PFSK-1 (cell line): ENCODE data around the gene TEX19.

Source experiments
- FOXP2 ChIP-seq: optimal IDR thresholded peaks from 2 replicates; pipeline ENCODE3; 2011; ENCODE audit warnings: borderline replicate concordance, control low read depth, inconsistent platforms; ENCODE audit not compliant: insufficient read depth; ENCODE audit errors: extremely low read length, extremely low read depth
- POLR2AphosphoS5 ChIP-seq: IDR thresholded peaks from 2 replicates; pipeline ENCODE4 v1.6.1; 2012; ENCODE audit warnings: low read depth, mild to moderate bottlenecking, control low read depth, low read length, moderate library complexity
- SIN3A ChIP-seq: IDR thresholded peaks from 2 replicates; pipeline ENCODE4 v1.6.1; 2012; ENCODE audit warnings: mild to moderate bottlenecking, low read length, moderate library complexity, borderline replicate concordance; ENCODE audit not compliant: insufficient read depth
- TAF1 ChIP-seq: IDR thresholded peaks from 2 replicates; pipeline ENCODE4 v1.6.1; 2012; ENCODE audit warnings: low read length, control low read depth, borderline replicate concordance; ENCODE audit not compliant: insufficient read depth
- TF ChIP-seq, protein P1 (sequence below), 2 experiments: IDR thresholded peaks; 2 replicates each; pipeline versions ENCODE4 v1.6.1 to v1.8.0; 2011 to 2012; ENCODE audit warnings: low read depth in 2 of 2, low read length in 2 of 2, control low read depth in 1 of 2, inconsistent platforms in 1 of 2, mild to moderate bottlenecking in 1 of 2, moderate library complexity in 1 of 2; ENCODE audit not compliant: insufficient read depth in 1 of 2

The TEX19 gene

GRCh38 chr17:82386255-82386831 lies 27.3 kb downstream of the TEX19 start:
- TF ChIP-seq POLR2AphosphoS5 = no peak
- TF ChIP-seq FOXP2 = no peak
- TF ChIP-seq, protein P1, sequence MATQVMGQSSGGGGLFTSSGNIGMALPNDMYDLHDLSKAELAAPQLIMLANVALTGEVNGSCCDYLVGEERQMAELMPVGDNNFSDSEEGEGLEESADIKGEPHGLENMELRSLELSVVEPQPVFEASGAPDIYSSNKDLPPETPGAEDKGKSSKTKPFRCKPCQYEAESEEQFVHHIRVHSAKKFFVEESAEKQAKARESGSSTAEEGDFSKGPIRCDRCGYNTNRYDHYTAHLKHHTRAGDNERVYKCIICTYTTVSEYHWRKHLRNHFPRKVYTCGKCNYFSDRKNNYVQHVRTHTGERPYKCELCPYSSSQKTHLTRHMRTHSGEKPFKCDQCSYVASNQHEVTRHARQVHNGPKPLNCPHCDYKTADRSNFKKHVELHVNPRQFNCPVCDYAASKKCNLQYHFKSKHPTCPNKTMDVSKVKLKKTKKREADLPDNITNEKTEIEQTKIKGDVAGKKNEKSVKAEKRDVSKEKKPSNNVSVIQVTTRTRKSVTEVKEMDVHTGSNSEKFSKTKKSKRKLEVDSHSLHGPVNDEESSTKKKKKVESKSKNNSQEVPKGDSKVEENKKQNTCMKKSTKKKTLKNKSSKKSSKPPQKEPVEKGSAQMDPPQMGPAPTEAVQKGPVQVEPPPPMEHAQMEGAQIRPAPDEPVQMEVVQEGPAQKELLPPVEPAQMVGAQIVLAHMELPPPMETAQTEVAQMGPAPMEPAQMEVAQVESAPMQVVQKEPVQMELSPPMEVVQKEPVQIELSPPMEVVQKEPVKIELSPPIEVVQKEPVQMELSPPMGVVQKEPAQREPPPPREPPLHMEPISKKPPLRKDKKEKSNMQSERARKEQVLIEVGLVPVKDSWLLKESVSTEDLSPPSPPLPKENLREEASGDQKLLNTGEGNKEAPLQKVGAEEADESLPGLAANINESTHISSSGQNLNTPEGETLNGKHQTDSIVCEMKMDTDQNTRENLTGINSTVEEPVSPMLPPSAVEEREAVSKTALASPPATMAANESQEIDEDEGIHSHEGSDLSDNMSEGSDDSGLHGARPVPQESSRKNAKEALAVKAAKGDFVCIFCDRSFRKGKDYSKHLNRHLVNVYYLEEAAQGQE (IDR thresholded peaks at IDR 0.05; ENCODE audit: insufficient read depth in 1 of 2, low read depth in 2 of 2, low read length in 2 of 2) = no peak
- no peak for TF ChIP-seq TAF1
- no peak for TF ChIP-seq SIN3A

DNA sequence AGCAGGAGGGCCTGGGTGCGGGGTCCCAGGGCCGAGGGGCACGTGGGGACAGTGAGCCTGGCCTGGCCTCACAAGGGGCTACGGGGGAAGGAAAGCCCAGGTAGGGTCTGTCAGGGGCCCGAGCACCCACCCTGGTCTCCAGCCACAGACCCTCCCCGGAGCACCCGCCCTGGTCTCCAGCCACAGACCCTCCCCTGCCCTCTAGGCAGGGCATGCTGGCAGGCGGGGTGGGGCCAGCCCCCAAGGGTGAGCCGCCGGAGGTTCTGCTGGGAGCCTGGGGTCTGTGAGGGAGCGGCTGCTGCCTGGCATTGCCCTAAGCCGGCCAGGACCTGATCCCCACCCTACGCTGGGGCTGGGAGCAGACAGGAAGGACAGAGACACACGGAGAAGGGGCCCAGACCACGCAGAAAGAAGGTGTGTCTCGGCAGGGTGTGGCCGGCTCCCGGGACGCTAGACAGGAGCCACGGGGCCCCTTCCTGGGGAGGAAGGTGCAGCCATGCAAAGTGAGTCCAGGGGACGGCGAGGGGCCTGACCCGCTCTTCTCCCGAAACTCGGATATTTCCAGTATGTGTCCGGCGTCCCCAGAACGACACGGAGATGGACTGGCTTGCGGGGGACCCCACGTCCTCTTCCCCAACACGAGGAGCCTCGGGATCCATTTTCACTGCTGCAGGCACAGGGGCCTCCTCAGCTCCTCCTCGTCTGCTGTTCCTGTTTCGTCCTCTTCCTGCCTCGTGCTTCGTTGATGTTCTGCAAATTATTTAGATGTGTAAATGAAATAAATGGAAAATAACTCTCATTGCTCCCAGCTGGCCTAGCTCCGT lies 28.0 kb downstream of the TEX19 start:
- TF ChIP-seq SIN3A = no peak
- no peak for TF ChIP-seq TAF1
- TF ChIP-seq POLR2AphosphoS5 = no peak

GRCh38 chr17:82387705-82388106 lies 28.7 kb downstream of the TEX19 start:
- TF ChIP-seq, protein P1 (IDR thresholded peaks at IDR 0.05; ENCODE audit: insufficient read depth in 1 of 2, low read depth in 2 of 2, low read length in 2 of 2) = peak in 1 of 2 experiments; percentile 77; a peak in 2 of 4 replicates
- TF ChIP-seq TAF1 (no peak), SIN3A (no peak)

- TF ChIP-seq SIN3A = no peak
- TF ChIP-seq, protein P1 (IDR thresholded peaks at IDR 0.05; ENCODE audit: insufficient read depth in 1 of 2, low read depth in 2 of 2, low read length in 2 of 2) = peak; percentile 80 to 89
These were observed 29.3 kb downstream of the TEX19 start for GRCh38 chr17:82388223-82388921.

- TF ChIP-seq TAF1 (no peak), POLR2AphosphoS5 (no peak), FOXP2 (no peak), SIN3A (no peak)
- TF ChIP-seq, protein P1 (IDR thresholded peaks at IDR 0.05; ENCODE audit: insufficient read depth in 1 of 2, low read depth in 2 of 2, low read length in 2 of 2) = no peak
These were observed 29.9 kb downstream of the TEX19 start for GRCh38 chr17:82388922-82389283.
